ENCODE measurements around the gene LRRTM2.

- TF ChIP-seq CTCF (IDR thresholded peaks at IDR 0.05; ENCODE audit: low read length) (no peak), EZH2 (IDR thresholded peaks at IDR 0.05; ENCODE audit: borderline replicate concordance, low read length) (no peak)
These were observed 14.9 kb upstream of the LRRTM2 start for GRCh38 chr5:138889994-138890393.
